Muscle layer of duodenum (tissue), 2 donors: ENCODE measurements around the gene CAPN12.
A peak's percentile ranks its signal among the peaks of the same experiment; 100 is the strongest.
"Not testable (repeated sequence)": the region's sequence is repeated elsewhere in the genome, so short reads cannot be mapped to it uniquely, and the experiment has no call there.

Source experiments
- H3K27ac ChIP-seq: one replicate; pipeline ENCODE4 v1.7.0; 2013; ENCODE audit warnings: mild to moderate bottlenecking, low read length
- H3K27me3 ChIP-seq: one replicate; pipeline ENCODE4 v1.7.0; 2013; ENCODE audit warnings: low read depth, mild to moderate bottlenecking, control low read depth, low read length
- H3K36me3 ChIP-seq, 2 donors: one replicate each; pipeline ENCODE4 v1.7.0; 2013; ENCODE audit warnings: low read length in 2 of 2, control low read depth in 1 of 2, mild to moderate bottlenecking in 1 of 2; ENCODE audit not compliant: insufficient read depth in 2 of 2, control insufficient read depth in 1 of 2
- H3K4me1 ChIP-seq, 2 donors: one replicate each; pipeline ENCODE4 v1.7.0; 2013; ENCODE audit warnings: low read length in 2 of 2, mild to moderate bottlenecking in 2 of 2, control low read depth in 1 of 2, moderate library complexity in 1 of 2; ENCODE audit not compliant: insufficient read depth in 2 of 2, control insufficient read depth in 1 of 2
- H3K4me3 ChIP-seq, 2 donors: one replicate each; pipeline ENCODE4 v1.7.0; 2013; ENCODE audit warnings: low read length in 2 of 2, low read depth in 1 of 2, mild to moderate bottlenecking in 1 of 2
- H3K9me3 ChIP-seq, 2 donors: one replicate each; pipeline ENCODE4 v1.7.0; 2013; ENCODE audit warnings: low read length in 2 of 2, control low read depth in 1 of 2, mild to moderate bottlenecking in 1 of 2; ENCODE audit not compliant: control insufficient read depth in 1 of 2
- donor health status: healthy.

Gene CAPN12

DNA sequence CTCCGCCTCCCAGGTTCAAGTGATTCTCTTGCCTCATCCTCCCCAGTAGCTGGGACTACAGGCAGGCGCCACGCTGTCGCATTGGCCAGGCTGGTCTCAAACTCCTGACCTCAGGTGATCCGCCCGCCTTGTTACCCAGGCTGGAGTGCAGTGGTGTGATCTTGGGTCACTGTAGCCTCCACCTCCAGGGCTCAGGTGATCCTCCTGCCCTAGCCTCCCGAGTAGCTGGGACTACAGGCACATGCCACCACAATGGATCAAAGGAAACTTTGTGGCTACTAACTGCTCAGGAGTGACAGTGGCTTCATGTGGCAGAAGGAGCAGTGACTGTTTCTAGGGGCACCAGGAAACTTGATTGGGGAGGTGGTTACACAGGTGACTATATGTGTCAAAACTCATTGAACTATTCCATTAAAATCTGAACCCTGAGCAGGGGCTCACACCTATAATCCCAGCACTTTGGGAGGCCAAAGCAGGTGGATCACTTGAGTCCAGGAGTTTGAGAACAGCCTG, 41.0 kb upstream of the CAPN12 start:
- Histone ChIP-seq H3K9me3 (no peaks in the 10 kb centered on the region), H3K27ac (no peak overlapping the region), H3K4me3 (no peak overlapping the region), H3K36me3 (no peaks in the 10 kb centered on the region), H3K4me1 (no peaks in the 10 kb centered on the region), H3K27me3 (no peaks in the 10 kb centered on the region)

DNA sequence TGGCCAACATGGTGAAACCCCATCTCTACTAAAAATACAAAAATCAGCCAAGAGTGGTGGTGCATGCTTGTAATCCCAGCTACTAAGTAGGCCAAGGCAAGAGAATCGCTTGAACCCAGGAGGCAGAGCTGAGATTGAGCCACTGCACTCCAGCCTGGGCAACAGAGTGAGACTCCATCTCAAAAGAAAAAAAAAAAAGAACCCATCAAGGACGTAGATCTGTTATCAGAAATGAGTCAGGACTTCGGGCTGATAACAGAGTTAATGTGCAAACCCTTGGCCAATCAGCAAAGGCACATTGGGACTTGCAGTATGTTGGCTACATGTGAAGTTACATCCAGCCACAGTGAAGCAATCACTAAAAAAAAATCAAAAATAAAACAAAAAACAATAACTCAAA, 40.0 kb upstream of the CAPN12 start:
- no peaks in the 10 kb centered on the region for H3K4me1 ChIP-seq
- no peak overlapping the region for H3K27ac ChIP-seq
- H3K4me3 ChIP-seq = no peak overlapping the region
- no peaks in the 10 kb centered on the region for H3K9me3 ChIP-seq
- no peaks in the 10 kb centered on the region for H3K27me3 ChIP-seq
- H3K36me3 ChIP-seq = no peaks in the 10 kb centered on the region

DNA sequence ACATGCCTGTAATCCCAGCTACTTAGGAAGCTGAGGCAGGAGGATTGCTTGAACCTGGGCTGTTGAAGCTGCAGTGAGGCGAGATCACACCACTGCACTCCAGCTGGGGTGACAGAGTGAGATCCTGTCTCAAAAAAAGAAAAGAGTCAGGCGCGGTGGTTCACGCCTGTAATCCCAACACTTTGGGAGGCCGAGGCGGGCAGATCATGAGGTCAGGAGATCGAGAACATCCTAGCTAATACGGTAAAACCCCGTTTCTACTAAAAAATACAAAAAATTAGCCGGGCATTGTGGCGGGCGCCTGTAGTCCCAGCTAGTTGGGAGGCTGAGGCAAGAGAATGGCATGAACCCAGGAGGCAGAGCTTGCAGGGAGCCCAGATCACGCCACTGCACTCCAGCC, 37.9 kb upstream of the CAPN12 start:
- H3K4me3 ChIP-seq, H3K9me3 ChIP-seq, H3K4me1 ChIP-seq, H3K27ac ChIP-seq, H3K36me3 ChIP-seq, H3K27me3 ChIP-seq: not testable (repeated sequence)

DNA sequence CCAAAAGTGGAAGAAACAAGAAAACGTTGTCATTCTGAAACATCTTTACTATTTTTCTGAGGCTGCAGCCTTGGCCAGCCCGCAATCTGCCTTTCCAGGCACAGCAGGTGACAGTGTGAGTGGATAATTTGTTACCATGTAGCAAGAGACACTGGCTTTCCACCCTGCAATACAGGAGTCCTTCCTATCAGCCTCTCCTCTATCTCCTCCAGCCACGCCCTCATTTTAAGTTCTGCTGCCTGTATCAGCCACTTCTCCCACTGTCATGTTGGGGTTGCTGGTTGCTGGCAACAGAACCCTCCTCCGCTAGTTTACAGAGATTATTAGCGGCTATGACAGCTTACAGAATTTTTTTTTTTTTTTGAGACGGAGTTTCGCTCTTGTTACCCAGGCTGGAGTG, 36.8 kb upstream of the CAPN12 start:
- Histone ChIP-seq H3K4me3 (no peak overlapping the region), H3K36me3 (no peaks in the 10 kb centered on the region), H3K9me3 (no peaks in the 10 kb centered on the region), H3K4me1 (no peaks in the 10 kb centered on the region), H3K27ac (no peak overlapping the region), H3K27me3 (no peaks in the 10 kb centered on the region)

DNA sequence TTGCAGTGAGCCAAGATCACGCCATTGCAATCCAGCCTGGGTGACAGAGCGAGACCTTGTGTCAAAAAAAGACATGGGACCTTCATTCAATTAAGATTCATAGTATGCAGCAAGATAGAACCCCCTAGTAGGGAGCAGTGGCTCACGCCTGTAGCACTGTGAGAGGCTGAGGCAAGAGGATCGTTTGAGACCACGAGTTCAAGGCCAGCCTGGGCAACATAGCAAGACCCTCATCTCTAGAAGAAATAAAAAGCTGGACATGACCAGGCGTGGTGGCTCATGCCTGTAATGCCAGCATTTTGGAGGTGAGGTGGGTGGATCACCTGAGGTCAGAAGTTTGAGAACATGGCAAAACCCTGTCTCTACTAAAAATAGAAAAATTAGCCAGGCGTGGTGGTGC, 36.2 kb upstream of the CAPN12 start:
- no peak overlapping the region for H3K27ac ChIP-seq
- H3K36me3 ChIP-seq = no peaks in the 10 kb centered on the region
- H3K4me1 ChIP-seq = no peaks in the 10 kb centered on the region
- H3K9me3 ChIP-seq = no peaks in the 10 kb centered on the region
- H3K4me3 ChIP-seq = no peak overlapping the region
- H3K27me3 ChIP-seq = no peaks in the 10 kb centered on the region

DNA sequence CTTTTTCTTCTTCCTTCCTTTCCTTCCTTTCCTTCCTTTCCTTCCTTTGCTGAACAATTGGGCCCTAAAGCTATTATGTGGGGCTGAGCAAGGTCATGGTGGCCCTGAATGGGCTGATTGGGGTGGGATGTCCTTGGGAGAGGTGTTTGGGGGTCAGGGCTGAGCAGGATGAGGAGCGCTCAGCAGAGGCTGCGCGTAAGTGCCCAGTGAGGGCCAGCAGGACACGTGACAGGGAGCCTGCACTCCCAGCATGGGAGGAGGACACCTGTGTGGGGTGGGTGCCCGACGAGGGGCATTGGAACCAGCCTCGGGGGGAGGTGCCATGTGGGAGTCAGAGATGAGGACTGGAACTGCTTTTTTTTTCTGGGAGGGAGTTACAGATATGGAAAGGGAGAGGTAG, 34.5 kb upstream of the CAPN12 start:
- Histone ChIP-seq H3K27ac (no peak overlapping the region), H3K27me3 (no peaks in the 10 kb centered on the region), H3K9me3 (no peaks in the 10 kb centered on the region), H3K4me1 (no peaks in the 10 kb centered on the region), H3K36me3 (no peaks in the 10 kb centered on the region), H3K4me3 (no peak overlapping the region)

DNA sequence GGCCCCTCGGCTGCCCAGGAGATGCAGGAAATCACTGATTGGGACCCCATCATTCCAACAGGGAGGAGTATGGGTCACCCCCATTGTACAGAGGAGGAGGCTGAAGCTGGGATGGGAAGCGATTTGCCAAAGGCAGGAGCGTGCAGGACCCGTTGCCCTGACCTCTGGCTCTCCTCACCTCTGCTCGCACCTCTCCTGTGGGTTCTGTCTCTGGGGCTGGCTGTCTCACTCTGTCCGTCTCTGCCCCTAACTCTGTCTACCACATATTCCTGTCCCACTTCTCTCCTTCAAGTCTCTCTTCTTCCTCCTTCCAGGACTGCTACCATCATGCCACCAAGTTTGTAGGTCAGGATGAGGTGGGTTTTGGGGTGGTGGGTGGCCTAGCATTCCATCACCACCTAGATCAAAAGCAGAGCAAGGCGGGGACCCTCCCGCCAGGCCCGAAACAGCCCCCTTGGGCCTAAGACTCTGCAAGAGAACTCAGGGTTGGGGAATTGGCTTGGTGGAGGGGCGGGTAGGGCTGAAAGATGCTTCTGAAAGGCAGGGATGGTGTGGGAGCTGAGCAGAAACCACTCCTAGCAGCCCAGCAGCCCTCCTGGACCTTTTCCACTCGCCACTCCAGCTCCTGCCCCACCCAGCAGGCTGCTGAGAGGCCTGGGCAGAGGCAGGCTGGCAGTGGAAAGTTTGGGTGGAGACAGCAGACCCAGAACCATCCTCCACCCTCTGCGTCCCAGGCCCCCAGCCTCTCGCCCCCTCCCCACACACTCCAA, 30.1 kb upstream of the CAPN12 start:
- no peak overlapping the region for H3K27ac ChIP-seq
- H3K4me3 ChIP-seq = no peak overlapping the region
- H3K4me1 ChIP-seq = peaks cover 0 to 3% of the 10 kb centered on the region in 2 donors
- H3K27me3 ChIP-seq = no peaks in the 10 kb centered on the region
- no peaks in the 10 kb centered on the region for H3K36me3 ChIP-seq
- no peaks in the 10 kb centered on the region for H3K9me3 ChIP-seq

DNA sequence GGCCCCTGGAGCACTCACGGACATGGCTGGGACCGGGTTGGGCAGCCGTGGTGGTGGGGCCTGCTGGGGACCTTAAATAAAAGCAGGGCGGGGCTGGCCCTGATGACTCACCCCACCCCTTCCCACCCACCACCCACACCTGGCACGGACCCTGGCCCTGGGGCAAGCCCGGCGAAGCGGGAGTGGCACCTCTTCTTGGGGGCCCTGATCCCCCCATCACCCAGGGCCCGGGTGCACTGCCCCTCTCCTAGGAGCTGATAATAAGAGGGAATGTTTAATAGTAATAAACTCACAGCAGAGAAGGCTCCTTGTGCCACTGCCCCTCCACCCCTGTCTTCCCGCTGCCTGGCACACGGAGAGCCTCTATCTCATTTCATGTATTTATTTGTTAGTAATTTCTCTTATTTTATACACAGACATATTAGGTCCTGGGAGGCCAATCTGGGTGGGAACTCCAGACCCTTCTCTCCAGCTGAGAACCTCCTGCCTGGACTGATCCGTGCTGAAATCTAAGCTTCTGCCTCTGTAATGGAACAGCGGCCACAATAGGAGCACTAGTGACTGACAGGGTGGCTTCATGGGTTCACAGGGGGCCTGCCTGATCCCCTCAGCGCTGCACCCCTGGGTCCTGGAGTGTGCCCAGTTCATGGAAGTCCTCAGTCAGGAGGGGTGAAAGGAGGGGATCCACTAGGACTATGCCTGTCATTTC, 29.3 kb upstream of the CAPN12 start, which contains the start of gene LGALS7:
Gene LGALS7 (minus strand): TSS at position 49 of the 709 bp plus-strand sequence. CDS start 25 bp downstream, at position 24.
- Histone ChIP-seq H3K9me3 (no peaks in the 10 kb centered on the region), H3K4me3 (no peak within 1 kb of the TSS), H3K27ac (no peak within 1 kb of the TSS), H3K36me3 (no peaks in the 10 kb centered on the region), H3K27me3 (no peaks in the 10 kb centered on the region), H3K4me1 (peaks cover 0 to 3% of the 10 kb centered on the region in 2 donors)

DNA sequence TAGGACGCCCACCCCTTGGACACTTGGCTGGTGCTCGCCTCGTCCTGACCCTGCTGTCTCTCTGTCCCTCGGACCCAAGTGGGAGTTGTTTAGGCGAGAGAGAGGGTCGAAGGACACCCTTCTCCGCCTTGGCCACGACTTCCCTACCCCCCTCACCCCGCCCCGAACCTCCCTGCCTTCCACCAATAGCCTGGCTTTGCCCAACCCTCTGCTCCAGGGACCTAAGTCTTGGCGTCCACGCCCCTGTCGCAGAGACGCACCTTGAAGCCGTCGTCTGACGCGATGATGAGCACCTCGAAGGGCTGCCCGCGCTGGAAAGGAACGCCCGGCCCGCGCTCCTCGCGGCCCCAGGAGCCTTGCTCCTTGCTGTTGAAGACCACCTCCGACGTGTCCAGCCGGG, 27.3 kb upstream of the CAPN12 start:
- H3K36me3 ChIP-seq, H3K27me3 ChIP-seq, H3K27ac ChIP-seq, H3K4me1 ChIP-seq, H3K4me3 ChIP-seq, H3K9me3 ChIP-seq: not testable (repeated sequence)

DNA sequence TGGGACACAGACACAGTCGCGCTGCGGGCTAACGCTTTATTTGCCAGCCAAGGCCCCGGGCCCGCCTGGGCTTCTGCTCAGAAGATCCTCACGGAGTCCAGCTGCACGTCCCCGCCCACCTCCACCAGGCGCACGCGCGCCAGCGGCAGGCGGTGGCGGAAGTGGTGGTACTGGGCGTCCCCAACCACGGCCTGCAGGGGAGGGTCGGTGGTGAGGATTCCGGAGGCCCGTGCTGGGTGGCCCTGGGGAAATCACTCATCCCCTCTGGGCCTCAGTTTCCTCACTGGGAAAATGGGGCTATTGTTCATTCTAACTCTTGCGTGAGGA, 26.6 kb upstream of the CAPN12 start:
- H3K27ac ChIP-seq, H3K36me3 ChIP-seq, H3K27me3 ChIP-seq, H3K4me3 ChIP-seq, H3K9me3 ChIP-seq, H3K4me1 ChIP-seq: not testable (repeated sequence)

DNA sequence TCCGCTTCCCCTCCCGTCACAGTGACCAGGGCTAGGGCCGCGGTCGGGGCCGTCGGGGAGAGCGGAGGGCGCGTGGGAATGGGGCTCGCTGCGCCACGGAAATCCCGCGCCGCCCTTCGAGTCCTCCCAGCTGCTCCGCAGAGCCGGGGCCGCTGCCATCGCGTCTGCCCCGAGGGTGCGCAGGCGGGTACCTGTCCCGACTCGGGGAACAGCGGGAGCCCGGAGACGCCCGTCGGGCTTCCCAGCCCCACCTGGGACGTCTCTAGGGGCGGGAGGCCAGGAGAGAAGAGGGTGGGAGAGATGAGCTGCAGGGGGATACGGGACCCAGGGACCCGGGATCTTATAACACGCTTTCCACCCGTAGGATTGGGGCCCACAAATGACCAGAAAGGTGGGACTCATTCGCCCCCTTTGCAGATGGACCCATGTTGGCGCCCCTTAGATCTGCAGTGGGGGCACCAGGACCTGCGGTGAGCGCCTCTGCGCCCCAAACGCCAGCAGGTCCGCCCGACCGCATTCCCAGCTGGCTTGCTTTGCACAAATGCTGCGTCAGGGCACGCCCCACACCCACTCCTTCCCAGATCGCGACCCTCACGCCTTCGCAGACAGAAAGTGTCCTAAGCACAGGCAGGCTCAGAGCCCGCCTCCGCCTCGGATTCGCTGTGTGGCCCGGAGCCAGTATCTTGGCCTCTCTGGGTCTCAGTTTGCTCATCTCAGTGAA, 26.1 kb upstream of the CAPN12 start:
- not testable (repeated sequence) for H3K36me3 ChIP-seq, H3K27ac ChIP-seq, H3K9me3 ChIP-seq, H3K4me1 ChIP-seq, H3K27me3 ChIP-seq
- peak overlapping the region in 1 of 2 donors; percentile 40 for H3K4me3 ChIP-seq
